ENCODE measurements around the gene TSC22D1.
A peak's percentile ranks its signal among the peaks of the same experiment; 100 is the strongest.

TSC22D1 gene

GRCh38 chr13:44592216-44592847 is 16.2 kb upstream of the TSC22D1 start:
- no peaks in the 10 kb centered on the region for H3K36me3 Mint-ChIP-seq (ENCODE audit: low read depth)

DNA sequence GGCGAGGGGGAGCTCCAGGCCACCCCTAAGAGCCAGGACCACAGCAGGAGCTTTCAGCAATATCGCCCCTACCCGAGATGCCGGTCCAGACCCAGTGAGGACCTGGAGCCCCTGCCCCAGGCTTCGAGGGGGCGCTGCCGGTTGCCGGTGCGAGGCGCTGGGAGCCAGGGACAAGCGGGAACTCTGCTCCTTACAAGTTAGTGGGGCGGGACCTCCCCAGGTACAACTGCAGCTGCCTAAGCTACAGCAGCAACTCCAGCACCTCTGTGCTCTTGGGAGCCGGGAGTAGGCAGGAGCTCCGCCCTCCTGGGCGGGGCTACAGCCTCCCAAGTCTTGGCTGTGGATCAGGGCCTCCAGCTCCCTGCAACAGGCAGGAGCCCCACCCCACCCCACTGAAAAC is 15.2 kb upstream of the TSC22D1 start:
- H3K27ac Mint-ChIP-seq, result no peak overlapping the region
- no peak overlapping the region for H3K4me3 Mint-ChIP-seq
- peaks cover 3% of the 10 kb centered on the region for H3K27me3 Mint-ChIP-seq (ENCODE audit: low read depth, poor library complexity)
- DNase-seq, result no peak
- TF ChIP-seq, protein P1, sequence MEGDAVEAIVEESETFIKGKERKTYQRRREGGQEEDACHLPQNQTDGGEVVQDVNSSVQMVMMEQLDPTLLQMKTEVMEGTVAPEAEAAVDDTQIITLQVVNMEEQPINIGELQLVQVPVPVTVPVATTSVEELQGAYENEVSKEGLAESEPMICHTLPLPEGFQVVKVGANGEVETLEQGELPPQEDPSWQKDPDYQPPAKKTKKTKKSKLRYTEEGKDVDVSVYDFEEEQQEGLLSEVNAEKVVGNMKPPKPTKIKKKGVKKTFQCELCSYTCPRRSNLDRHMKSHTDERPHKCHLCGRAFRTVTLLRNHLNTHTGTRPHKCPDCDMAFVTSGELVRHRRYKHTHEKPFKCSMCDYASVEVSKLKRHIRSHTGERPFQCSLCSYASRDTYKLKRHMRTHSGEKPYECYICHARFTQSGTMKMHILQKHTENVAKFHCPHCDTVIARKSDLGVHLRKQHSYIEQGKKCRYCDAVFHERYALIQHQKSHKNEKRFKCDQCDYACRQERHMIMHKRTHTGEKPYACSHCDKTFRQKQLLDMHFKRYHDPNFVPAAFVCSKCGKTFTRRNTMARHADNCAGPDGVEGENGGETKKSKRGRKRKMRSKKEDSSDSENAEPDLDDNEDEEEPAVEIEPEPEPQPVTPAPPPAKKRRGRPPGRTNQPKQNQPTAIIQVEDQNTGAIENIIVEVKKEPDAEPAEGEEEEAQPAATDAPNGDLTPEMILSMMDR (IDR thresholded peaks at IDR 0.05), result no peak
- H3K36me3 Mint-ChIP-seq (ENCODE audit: low read depth), result no peaks in the 10 kb centered on the region
- H3K9me3 Mint-ChIP-seq, result peaks cover 23% of the 10 kb centered on the region
- peaks cover 10% of the 10 kb centered on the region for H3K4me1 Mint-ChIP-seq

More at GRCh38 chr13:44592216-44592847, 16.2 kb upstream of the TSC22D1 start:
- Mint-ChIP-seq H3K9me3 (peaks cover 29% of the 10 kb centered on the region), H3K27ac (peak overlapping the region; percentile 3), H3K4me3 (no peak overlapping the region), H3K27me3 (ENCODE audit: low read depth, poor library complexity) (peaks cover 3% of the 10 kb centered on the region), H3K4me1 (peaks cover 10% of the 10 kb centered on the region)
- DNase-seq, result no peak
- TF ChIP-seq, protein P1 (IDR thresholded peaks at IDR 0.05), result no peak

GRCh38 chr13:44583137-44583536 is 7.0 kb upstream of the TSC22D1 start:
- Mint-ChIP-seq H3K9me3 (no peaks in the 10 kb centered on the region), H3K4me3 (no peak overlapping the region), H3K27me3 (ENCODE audit: low read depth, poor library complexity) (no peaks in the 10 kb centered on the region), H3K4me1 (peaks cover 16% of the 10 kb centered on the region), H3K27ac (no peak overlapping the region), H3K36me3 (ENCODE audit: low read depth) (no peaks in the 10 kb centered on the region)
- DNase-seq, result no peak
- TF ChIP-seq, protein P1 (IDR thresholded peaks at IDR 0.05), result no peak

- H3K27me3 Mint-ChIP-seq (ENCODE audit: low read depth, poor library complexity), result no peaks in the 10 kb centered on the region
- H3K9me3 Mint-ChIP-seq, result no peaks in the 10 kb centered on the region
- DNase-seq, result no peak
- TF ChIP-seq, protein P1 (IDR thresholded peaks at IDR 0.05), result no peak
- H3K4me1 Mint-ChIP-seq, result peaks cover 46% of the 10 kb centered on the region
- H3K36me3 Mint-ChIP-seq (ENCODE audit: low read depth), result peaks cover 5% of the 10 kb centered on the region
- peak overlapping the region; percentile 95 for H3K27ac Mint-ChIP-seq
- peak overlapping the region; percentile 86 for H3K4me3 Mint-ChIP-seq
Observed at GRCh38 chr13:44578067-44578400, 1.9 kb upstream of the TSC22D1 start.

GRCh38 chr13:44577236-44578066 is 1.3 kb upstream of the TSC22D1 start:
- Mint-ChIP-seq H3K9me3 (no peaks in the 10 kb centered on the region), H3K4me1 (peaks cover 52% of the 10 kb centered on the region), H3K27ac (peak overlapping the region; percentile 95), H3K36me3 (ENCODE audit: low read depth) (peaks cover 5% of the 10 kb centered on the region), H3K4me3 (peak overlapping the region; percentile 86), H3K27me3 (ENCODE audit: low read depth, poor library complexity) (no peaks in the 10 kb centered on the region)
- TF ChIP-seq, protein P1 (IDR thresholded peaks at IDR 0.05), result no peak
- peak; percentile 99 for DNase-seq

Measured in nephron progenitor cell (in vitro differentiated cells).